GM21619 (cell line): ENCODE data around the gene UBE2J2.
"Not testable (repeated sequence)": the region's sequence is repeated elsewhere in the genome, so short reads cannot be mapped to it uniquely, and the experiment has no call there.

Source experiments
- ATAC-seq: cut with Tn5 transposase; IDR thresholded peaks from one replicate; pipeline ENCODE4 v1.9.1; 2021; ENCODE audit not compliant: unreplicated experiment

The UBE2J2 gene

GRCh38 chr1:1259540-1259939 lies 14.1 kb downstream of the UBE2J2 start:
- no peak for ATAC-seq

GRCh38 chr1:1259119-1259488 lies 14.6 kb downstream of the UBE2J2 start:
- ATAC-seq, result no peak

- no peak for ATAC-seq
Measured at GRCh38 chr1:1256956-1257871, 16.4 kb downstream of the UBE2J2 start.

GRCh38 chr1:1255611-1256010 lies 18.0 kb downstream of the UBE2J2 start:
- ATAC-seq, result no peak

GRCh38 chr1:1255078-1255477 lies 18.6 kb downstream of the UBE2J2 start:
- ATAC-seq, result no peak

GRCh38 chr1:1254667-1254998 lies 19.0 kb downstream of the UBE2J2 start:
- no peak for ATAC-seq

GRCh38 chr1:1253972-1254666 lies 19.5 kb downstream of the UBE2J2 start:
- ATAC-seq, result no peak

- ATAC-seq, result no peak
Measured at GRCh38 chr1:1253314-1253713, 20.3 kb downstream of the UBE2J2 start.

GRCh38 chr1:1250786-1251284 lies 22.8 kb downstream of the UBE2J2 start:
- no peak for ATAC-seq

GRCh38 chr1:1248009-1248913 lies 25.4 kb downstream of the UBE2J2 start:
- ATAC-seq, result not testable (repeated sequence)

- ATAC-seq, result no peak
Measured at GRCh38 chr1:1247341-1247913, 26.2 kb downstream of the UBE2J2 start.

- ATAC-seq, result no peak
Measured at GRCh38 chr1:1246577-1247340, 26.9 kb downstream of the UBE2J2 start, which contains the start of gene C1QTNF12. Gene C1QTNF12, minus strand, starts transcription at chr1:1246722. Its CDS starts 32 bp downstream, at chr1:1246690.

- no peak for ATAC-seq
Measured at GRCh38 chr1:1245817-1246576, 27.7 kb downstream of the UBE2J2 start.

GRCh38 chr1:1245178-1245816 lies 28.4 kb downstream of the UBE2J2 start:
- no peak for ATAC-seq

GRCh38 chr1:1244192-1244811 lies 29.4 kb downstream of the UBE2J2 start:
- no peak for ATAC-seq

GRCh38 chr1:1243807-1244191 lies 29.9 kb downstream of the UBE2J2 start:
- no peak for ATAC-seq

GRCh38 chr1:1243266-1243660 lies 30.4 kb downstream of the UBE2J2 start:
- ATAC-seq, result no peak
